HEK293 (cell line): Measurements from ENCODE around the gene ZCCHC7.

Experiments
- CTCF ChIA-PET: fragments of 350-600 bp; formaldehyde crosslinking; extraction: SDS; loops from one replicate; lab custom pipeline; 2021; ENCODE audit warnings: antibody characterized with exemption; lab: Yijun Ruan, JAX
- POLR2A ChIA-PET: fragments of 300-600 bp; formaldehyde crosslinking; extraction: SDS; loops from one replicate; lab custom pipeline; 2020; ENCODE audit warnings: antibody characterized with exemption, inconsistent platforms; lab: Yijun Ruan, JAX
- H3K27ac ChIP-seq: fragments of 200-500 bp; sonication (Bioruptor generic); 2 replicates; pipeline ENCODE4 v1.5.1; 2014; ENCODE audit warnings: low read depth, low read length, control low read depth, inconsistent platforms; ENCODE audit errors: extremely low read depth
- H3K36me3 ChIP-seq, 2 experiments: fragments of 200-500 bp in 1 of 2; sonication (Bioruptor generic) in 1 of 2; 1 replicate in 1 of 2; 2 replicates in 1 of 2; pipeline ENCODE4 v1.5.1; 2014 to 2017; ENCODE audit warnings: inconsistent platforms in 2 of 2, low read length in 2 of 2; ENCODE audit not compliant: control insufficient read depth in 2 of 2, insufficient read depth in 1 of 2
- H3K4me1 ChIP-seq: fragments of 200-500 bp; sonication (Bioruptor generic); 2 replicates; pipeline ENCODE4 v1.5.1; 2014; ENCODE audit warnings: mild to moderate bottlenecking, low read length, inconsistent platforms; ENCODE audit not compliant: control insufficient read depth, insufficient read depth
- H3K4me3 ChIP-seq: 2 replicates; pipeline ENCODE4 v1.5.1; 2011; ENCODE audit warnings: low read depth, mild to moderate bottlenecking, control low read depth, low read length, moderate library complexity
- H3K9me3 ChIP-seq: fragments of 200-500 bp; sonication (Bioruptor generic); 2 replicates; pipeline ENCODE4 v1.5.1; 2014; ENCODE audit warnings: low read depth, low read length, inconsistent platforms; ENCODE audit not compliant: control insufficient read depth, insufficient read depth
- ATF2 ChIP-seq: fragments of 450-650 bp; formaldehyde crosslinking; IDR thresholded peaks from 2 replicates; pipeline ENCODE4 v1.5.1; 2016; ENCODE audit warnings: missing biosample characterization, missing genetic modification characterization, low read depth
- ELK4 ChIP-seq: IDR thresholded peaks from 2 replicates; pipeline ENCODE4 v1.6.1; 2011; ENCODE audit warnings: mild to moderate bottlenecking, low read depth, low read length, borderline replicate concordance
- GFI1B ChIP-seq: fragments of 450-650 bp; formaldehyde crosslinking; IDR thresholded peaks from 2 replicates; pipeline ENCODE4 v1.5.1; 2016; ENCODE audit warnings: missing biosample characterization, missing genetic modification characterization
- YY1 ChIP-seq: fragments of 450-650 bp; formaldehyde crosslinking; IDR thresholded peaks from 2 replicates; pipeline ENCODE4 v1.5.1; 2018; ENCODE audit warnings: missing biosample characterization, missing genetic modification characterization
- ZBTB17 ChIP-seq: fragments of 450-650 bp; formaldehyde crosslinking; IDR thresholded peaks from 2 replicates; pipeline ENCODE4 v1.5.1; 2016; ENCODE audit warnings: missing biosample characterization, missing genetic modification characterization
- ZNF398 ChIP-seq: fragments of 450-650 bp; formaldehyde crosslinking; IDR thresholded peaks from 2 replicates; pipeline ENCODE4 v1.5.1; 2017; ENCODE audit warnings: missing biosample characterization, missing genetic modification characterization
- ZNF433 ChIP-seq: fragments of 450-650 bp; formaldehyde crosslinking; IDR thresholded peaks from 2 replicates; pipeline ENCODE4 v1.5.1; 2016; ENCODE audit warnings: missing biosample characterization, missing genetic modification characterization, low read depth
- ZNF529 ChIP-seq: fragments of 450-650 bp; formaldehyde crosslinking; IDR thresholded peaks from 2 replicates; pipeline ENCODE4 v1.5.1; 2017; ENCODE audit warnings: missing genetic modification characterization, missing biosample characterization; ENCODE audit not compliant: insufficient replicate concordance
- ZNF558 ChIP-seq: fragments of 450-650 bp; formaldehyde crosslinking; IDR thresholded peaks from 2 replicates; pipeline ENCODE4 v1.5.1; 2016; ENCODE audit warnings: missing biosample characterization, missing genetic modification characterization
- ZNF571 ChIP-seq: fragments of 450-650 bp; formaldehyde crosslinking; IDR thresholded peaks from 2 replicates; pipeline ENCODE4 v1.5.0; 2017; ENCODE audit warnings: missing biosample characterization, missing genetic modification characterization
- ZNF610 ChIP-seq: fragments of 450-650 bp; formaldehyde crosslinking; IDR thresholded peaks from 2 replicates; pipeline ENCODE4 v1.5.1; 2016; ENCODE audit warnings: missing biosample characterization, missing genetic modification characterization, borderline replicate concordance
- ZNF621 ChIP-seq: fragments of 450-650 bp; formaldehyde crosslinking; IDR thresholded peaks from 2 replicates; pipeline ENCODE4 v1.5.1; 2017; ENCODE audit warnings: missing biosample characterization, missing genetic modification characterization
- ZNF639 ChIP-seq: fragments of 450-650 bp; formaldehyde crosslinking; IDR thresholded peaks from 2 replicates; pipeline ENCODE4 v1.5.1; 2016; ENCODE audit warnings: missing biosample characterization, missing genetic modification characterization
- ZNF792 ChIP-seq: fragments of 450-650 bp; formaldehyde crosslinking; IDR thresholded peaks from 2 replicates; pipeline ENCODE4 v1.5.1; 2016; ENCODE audit warnings: missing biosample characterization, missing genetic modification characterization
- ZSCAN23 ChIP-seq: fragments of 450-650 bp; formaldehyde crosslinking; IDR thresholded peaks from 2 replicates; pipeline ENCODE4 v1.5.1; 2016; ENCODE audit warnings: missing biosample characterization, missing genetic modification characterization
- TF ChIP-seq, protein P1 (sequence below): fragments of 450-650 bp; formaldehyde crosslinking; IDR thresholded peaks from 2 replicates; pipeline ENCODE4 v1.5.1; 2017; ENCODE audit warnings: missing biosample characterization, missing genetic modification characterization
- TF ChIP-seq, protein P2 (sequence below): fragments of 450-650 bp; formaldehyde crosslinking; IDR thresholded peaks from 2 replicates; pipeline ENCODE4 v1.5.1; 2016; ENCODE audit warnings: missing biosample characterization, missing genetic modification characterization

ZCCHC7 gene

GRCh38 chr9:37128051-37128450, 7.7 kb downstream of the ZCCHC7 start:
- ChIA-PET CTCF (no interaction called here), POLR2A (interaction anchor here (0.6 kb wide), 1 partner anchor 66 kb away, joined by 4 read pairs; no protein-coding TSS in a partner anchor)
- H3K9me3 ChIP-seq, result no peaks in the 10 kb centered on the region
- H3K4me1 ChIP-seq, result no peaks in the 10 kb centered on the region
- no peak overlapping the region for H3K4me3 ChIP-seq
- no peak overlapping the region for H3K27ac ChIP-seq
- H3K36me3 ChIP-seq, result peaks cover 0 to 36% of the 10 kb centered on the region in 2 experiments; a peak in 2 of 3 replicates
- TF ChIP-seq, protein P1, sequence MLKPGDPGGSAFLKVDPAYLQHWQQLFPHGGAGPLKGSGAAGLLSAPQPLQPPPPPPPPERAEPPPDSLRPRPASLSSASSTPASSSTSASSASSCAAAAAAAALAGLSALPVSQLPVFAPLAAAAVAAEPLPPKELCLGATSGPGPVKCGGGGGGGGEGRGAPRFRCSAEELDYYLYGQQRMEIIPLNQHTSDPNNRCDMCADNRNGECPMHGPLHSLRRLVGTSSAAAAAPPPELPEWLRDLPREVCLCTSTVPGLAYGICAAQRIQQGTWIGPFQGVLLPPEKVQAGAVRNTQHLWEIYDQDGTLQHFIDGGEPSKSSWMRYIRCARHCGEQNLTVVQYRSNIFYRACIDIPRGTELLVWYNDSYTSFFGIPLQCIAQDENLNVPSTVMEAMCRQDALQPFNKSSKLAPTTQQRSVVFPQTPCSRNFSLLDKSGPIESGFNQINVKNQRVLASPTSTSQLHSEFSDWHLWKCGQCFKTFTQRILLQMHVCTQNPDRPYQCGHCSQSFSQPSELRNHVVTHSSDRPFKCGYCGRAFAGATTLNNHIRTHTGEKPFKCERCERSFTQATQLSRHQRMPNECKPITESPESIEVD, result no peak
- TF ChIP-seq ELK4 (no peak), ZNF792 (tag by site-specific recombination) (no peak), ZNF621 (tag by site-specific recombination) (no peak), ZNF610 (tag by site-specific recombination) (no peak)

DNA sequence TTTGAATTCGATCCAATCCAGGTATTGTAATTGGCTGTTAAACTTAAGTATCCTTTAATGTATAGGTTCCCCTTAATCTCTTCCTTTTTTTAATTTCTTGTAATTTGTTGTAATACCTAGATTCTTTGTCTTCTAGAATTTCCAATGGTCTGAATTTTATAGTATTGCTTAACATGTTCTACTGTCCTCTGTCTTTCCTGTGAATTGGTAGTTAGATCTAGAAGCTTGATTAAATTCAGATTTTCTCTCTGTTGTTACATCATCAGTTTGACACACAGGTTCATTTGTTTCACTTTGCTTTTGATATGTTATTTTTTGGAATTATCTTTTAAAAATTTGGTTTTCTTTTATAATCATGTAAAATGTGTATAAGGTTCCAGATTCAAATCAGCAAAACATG, 13.8 kb downstream of the ZCCHC7 start:
- POLR2A ChIA-PET, result no interaction called here

More for the DNA sequence above, 13.8 kb downstream of the ZCCHC7 start:
- H3K36me3 ChIP-seq, result peaks cover 0 to 7% of the 10 kb centered on the region in 2 experiments; a peak in 2 of 3 replicates
- TF ChIP-seq ATF2 (tag by site-specific recombination) (no peak), ZNF639 (no peak), GFI1B (tag by site-specific recombination) (no peak), ZBTB17 (no peak), ZNF571 (tag by site-specific recombination) (no peak), ZNF558 (tag by site-specific recombination) (no peak), ZNF529 (no peak), YY1 (tag by site-specific recombination) (no peak), ZNF433 (no peak), ZSCAN23 (tag by site-specific recombination) (no peak), ZNF398 (tag by site-specific recombination) (no peak)
- TF ChIP-seq, protein P2, sequence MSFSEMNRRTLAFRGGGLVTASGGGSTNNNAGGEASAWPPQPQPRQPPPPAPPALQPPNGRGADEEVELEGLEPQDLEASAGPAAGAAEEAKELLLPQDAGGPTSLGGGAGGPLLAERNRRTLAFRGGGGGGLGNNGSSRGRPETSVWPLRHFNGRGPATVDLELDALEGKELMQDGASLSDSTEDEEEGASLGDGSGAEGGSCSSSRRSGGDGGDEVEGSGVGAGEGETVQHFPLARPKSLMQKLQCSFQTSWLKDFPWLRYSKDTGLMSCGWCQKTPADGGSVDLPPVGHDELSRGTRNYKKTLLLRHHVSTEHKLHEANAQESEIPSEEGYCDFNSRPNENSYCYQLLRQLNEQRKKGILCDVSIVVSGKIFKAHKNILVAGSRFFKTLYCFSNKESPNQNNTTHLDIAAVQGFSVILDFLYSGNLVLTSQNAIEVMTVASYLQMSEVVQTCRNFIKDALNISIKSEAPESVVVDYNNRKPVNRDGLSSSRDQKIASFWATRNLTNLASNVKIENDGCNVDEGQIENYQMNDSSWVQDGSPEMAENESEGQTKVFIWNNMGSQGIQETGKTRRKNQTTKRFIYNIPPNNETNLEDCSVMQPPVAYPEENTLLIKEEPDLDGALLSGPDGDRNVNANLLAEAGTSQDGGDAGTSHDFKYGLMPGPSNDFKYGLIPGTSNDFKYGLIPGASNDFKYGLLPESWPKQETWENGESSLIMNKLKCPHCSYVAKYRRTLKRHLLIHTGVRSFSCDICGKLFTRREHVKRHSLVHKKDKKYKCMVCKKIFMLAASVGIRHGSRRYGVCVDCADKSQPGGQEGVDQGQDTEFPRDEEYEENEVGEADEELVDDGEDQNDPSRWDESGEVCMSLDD (tag by site-specific recombination), result no peak
- CTCF ChIA-PET, result no interaction called here
- H3K4me1 ChIP-seq, result peaks cover 4% of the 10 kb centered on the region; the same call in 1 of the 2 replicates
- H3K9me3 ChIP-seq, result no peaks in the 10 kb centered on the region
- no peak overlapping the region for H3K4me3 ChIP-seq
- no peak overlapping the region for H3K27ac ChIP-seq
